ENCODE results near the gene DUS1L.

DUS1L gene

DNA sequence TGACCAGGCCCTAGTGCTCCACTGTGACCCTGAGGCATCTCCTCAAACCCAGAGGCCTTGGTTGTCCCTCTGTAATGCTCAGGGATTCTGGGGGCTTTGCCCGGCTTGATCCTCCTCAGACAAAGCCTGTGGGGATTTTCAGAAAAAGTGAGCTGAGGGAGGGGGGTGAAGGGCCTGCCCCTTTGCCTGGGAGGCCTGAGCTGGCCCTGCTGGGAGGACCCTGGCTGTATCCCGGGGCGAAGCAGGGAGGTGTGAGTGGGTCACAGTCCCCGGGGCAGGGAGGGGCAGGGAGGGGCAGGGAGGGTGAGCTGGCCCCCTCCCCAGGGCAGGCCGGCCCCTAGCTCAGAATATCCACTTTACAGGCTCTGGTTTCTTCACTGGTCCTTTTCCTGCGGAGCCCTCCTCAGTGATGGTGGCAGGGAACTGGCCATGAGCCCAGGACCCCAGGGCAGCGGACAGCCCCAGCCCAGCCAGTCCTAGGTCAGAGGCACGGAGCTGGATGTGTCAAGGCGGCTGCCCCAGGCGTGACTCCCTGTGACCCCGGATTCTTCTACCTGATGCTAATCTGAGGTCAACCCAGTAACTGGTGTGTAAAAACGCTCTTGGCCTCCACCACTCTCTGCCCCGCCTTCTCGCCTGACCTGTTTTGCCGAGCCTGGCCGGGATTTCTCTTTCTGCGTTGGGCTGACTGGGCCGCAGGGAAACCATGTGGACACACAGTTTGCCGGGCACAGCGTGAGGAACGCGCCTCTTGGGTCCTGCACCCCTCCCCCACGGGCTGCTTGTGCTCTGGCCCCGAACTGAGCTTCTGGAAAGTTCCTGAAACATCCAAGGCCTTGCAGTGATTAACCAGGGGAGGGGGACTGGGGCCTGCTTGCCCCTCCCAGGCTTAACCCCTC is 38.2 kb upstream of the DUS1L start:
- Histone ChIP-seq H3K4me1 (ENCODE audit: control insufficient read depth, low read length) (peaks cover 56% of the 10 kb centered on the region), H3K9me2 (replicated peaks; ENCODE audit: control insufficient read depth, low read length) (no peaks in the 10 kb centered on the region), H3K27ac (ENCODE audit: low read depth, low read length) (no peak overlapping the region), H4K20me1 (ENCODE audit: control insufficient read depth, insufficient read depth, low read depth, low read length) (no peaks in the 10 kb centered on the region), H3K36me3 (ENCODE audit: control insufficient read depth, low read length) (peaks cover 24% of the 10 kb centered on the region), H3K9me3 (ENCODE audit: control insufficient read depth, insufficient read depth, low read length) (no peaks in the 10 kb centered on the region), H3K4me2 (ENCODE audit: low read length) (no peak overlapping the region), H3K27me3 (ENCODE audit: control insufficient read depth, low read length) (no peaks in the 10 kb centered on the region), H3K4me3 (ENCODE audit: low read length) (no peak overlapping the region), H3K79me2 (ENCODE audit: control insufficient read depth, low read length) (peaks cover 21% of the 10 kb centered on the region), H3F3A (ENCODE audit: control insufficient read depth, insufficient read depth) (peaks cover 9% of the 10 kb centered on the region)
- no peak for TF ChIP-seq EZH2phosphoT487 (IDR thresholded peaks at IDR 0.05; ENCODE audit: borderline replicate concordance, low read length)
- TF ChIP-seq, protein P1, sequence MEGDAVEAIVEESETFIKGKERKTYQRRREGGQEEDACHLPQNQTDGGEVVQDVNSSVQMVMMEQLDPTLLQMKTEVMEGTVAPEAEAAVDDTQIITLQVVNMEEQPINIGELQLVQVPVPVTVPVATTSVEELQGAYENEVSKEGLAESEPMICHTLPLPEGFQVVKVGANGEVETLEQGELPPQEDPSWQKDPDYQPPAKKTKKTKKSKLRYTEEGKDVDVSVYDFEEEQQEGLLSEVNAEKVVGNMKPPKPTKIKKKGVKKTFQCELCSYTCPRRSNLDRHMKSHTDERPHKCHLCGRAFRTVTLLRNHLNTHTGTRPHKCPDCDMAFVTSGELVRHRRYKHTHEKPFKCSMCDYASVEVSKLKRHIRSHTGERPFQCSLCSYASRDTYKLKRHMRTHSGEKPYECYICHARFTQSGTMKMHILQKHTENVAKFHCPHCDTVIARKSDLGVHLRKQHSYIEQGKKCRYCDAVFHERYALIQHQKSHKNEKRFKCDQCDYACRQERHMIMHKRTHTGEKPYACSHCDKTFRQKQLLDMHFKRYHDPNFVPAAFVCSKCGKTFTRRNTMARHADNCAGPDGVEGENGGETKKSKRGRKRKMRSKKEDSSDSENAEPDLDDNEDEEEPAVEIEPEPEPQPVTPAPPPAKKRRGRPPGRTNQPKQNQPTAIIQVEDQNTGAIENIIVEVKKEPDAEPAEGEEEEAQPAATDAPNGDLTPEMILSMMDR (IDR thresholded peaks at IDR 0.05; ENCODE audit: low read depth, low read length, poor library complexity, severe bottlenecking) = no peak

DNA sequence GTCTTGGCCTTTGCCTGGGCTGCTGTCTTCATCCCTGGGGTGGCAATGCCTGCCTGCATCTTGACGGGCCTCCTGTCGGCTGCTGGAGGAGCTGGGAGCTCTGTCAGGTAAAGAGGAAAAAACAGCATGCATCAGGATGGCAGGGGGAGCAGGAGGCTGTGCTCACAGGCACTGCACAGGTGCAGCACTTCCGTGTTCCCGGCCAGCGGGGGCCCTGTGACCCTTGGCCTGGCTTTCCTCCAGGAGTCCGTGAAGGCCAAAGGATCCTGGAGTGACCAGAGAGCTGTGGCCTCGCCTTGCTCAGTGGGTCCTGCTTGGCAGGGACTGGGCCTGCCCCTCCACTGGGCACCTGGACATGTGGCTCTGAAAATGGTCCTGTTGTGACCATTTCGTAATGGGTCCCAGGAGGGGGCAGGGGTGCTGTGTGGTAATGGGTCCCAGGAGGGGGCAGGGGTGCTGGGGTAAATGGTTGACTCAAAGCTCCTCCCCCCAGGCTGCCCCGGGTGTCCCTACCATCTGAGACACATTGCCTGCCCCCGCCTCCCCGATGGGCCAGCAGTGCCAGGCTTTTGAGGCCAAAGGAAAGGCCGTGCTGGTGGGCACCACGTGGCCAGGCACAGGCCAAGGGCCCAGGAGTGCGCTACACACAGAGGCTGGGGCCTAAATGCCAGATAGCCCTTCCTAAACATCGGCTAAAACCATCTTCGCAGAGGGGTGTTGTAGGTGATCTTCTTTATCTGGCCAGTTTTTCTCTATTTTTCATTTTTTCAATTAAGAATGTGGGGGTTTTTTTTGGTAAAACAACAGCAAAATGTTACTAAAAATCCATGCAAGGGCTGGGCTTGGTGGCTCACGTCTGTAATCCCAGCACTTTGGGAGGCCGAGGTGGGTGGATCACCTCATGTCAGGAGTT is 36.4 kb upstream of the DUS1L start:
- peaks cover 34% of the 10 kb centered on the region for H3K36me3 ChIP-seq (ENCODE audit: control insufficient read depth, low read length)
- H3K27ac ChIP-seq (ENCODE audit: low read depth, low read length) = no peak overlapping the region
- no peaks in the 10 kb centered on the region for H3K9me3 ChIP-seq (ENCODE audit: control insufficient read depth, insufficient read depth, low read length)
- peaks cover 31% of the 10 kb centered on the region for H3K79me2 ChIP-seq (ENCODE audit: control insufficient read depth, low read length)
- peaks cover 2% of the 10 kb centered on the region for H4K20me1 ChIP-seq (ENCODE audit: control insufficient read depth, insufficient read depth, low read depth, low read length)
- no peak overlapping the region for H3K4me3 ChIP-seq (ENCODE audit: low read length)
- no peaks in the 10 kb centered on the region for H3K27me3 ChIP-seq (ENCODE audit: control insufficient read depth, low read length)
- H3K4me2 ChIP-seq (ENCODE audit: low read length) = no peak overlapping the region
- H3K9me2 ChIP-seq (replicated peaks; ENCODE audit: control insufficient read depth, low read length) = no peaks in the 10 kb centered on the region
- peaks cover 51% of the 10 kb centered on the region for H3K4me1 ChIP-seq (ENCODE audit: control insufficient read depth, low read length)
- TF ChIP-seq EZH2phosphoT487 (IDR thresholded peaks at IDR 0.05; ENCODE audit: borderline replicate concordance, low read length) = no peak
- TF ChIP-seq, protein P1 (IDR thresholded peaks at IDR 0.05; ENCODE audit: low read depth, low read length, poor library complexity, severe bottlenecking) = no peak
- peaks cover 9% of the 10 kb centered on the region for H3F3A ChIP-seq (ENCODE audit: control insufficient read depth, insufficient read depth)

DNA sequence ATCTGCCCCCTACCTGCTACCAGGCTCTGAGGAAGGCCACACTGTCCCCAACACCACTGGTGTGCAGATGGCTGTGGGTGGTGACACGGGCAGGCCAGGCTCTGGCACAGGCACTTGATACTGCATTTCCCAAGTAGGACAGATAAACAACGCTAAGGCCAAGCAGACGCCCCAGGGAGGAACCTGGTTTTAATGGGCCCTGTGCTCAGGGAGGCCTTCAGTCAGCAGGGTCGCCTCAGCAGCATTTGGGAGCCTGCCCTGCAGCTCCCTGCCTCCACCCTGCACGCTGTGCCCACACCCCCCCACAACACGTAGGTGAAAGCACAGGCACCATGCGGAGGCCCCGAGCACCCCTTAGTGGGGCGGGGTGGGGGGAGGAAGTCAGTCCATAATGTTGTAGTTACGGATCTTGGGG is 35.7 kb upstream of the DUS1L start:
- H3K9me2 ChIP-seq (replicated peaks; ENCODE audit: control insufficient read depth, low read length) = no peaks in the 10 kb centered on the region
- peaks cover 51% of the 10 kb centered on the region for H3K4me1 ChIP-seq (ENCODE audit: control insufficient read depth, low read length)
- peaks cover 9% of the 10 kb centered on the region for H4K20me1 ChIP-seq (ENCODE audit: control insufficient read depth, insufficient read depth, low read depth, low read length)
- H3K4me3 ChIP-seq (ENCODE audit: low read length) = no peak overlapping the region
- H3K36me3 ChIP-seq (ENCODE audit: control insufficient read depth, low read length) = peaks cover 41% of the 10 kb centered on the region
- no peak overlapping the region for H3K27ac ChIP-seq (ENCODE audit: low read depth, low read length)
- no peaks in the 10 kb centered on the region for H3K27me3 ChIP-seq (ENCODE audit: control insufficient read depth, low read length)
- peaks cover 38% of the 10 kb centered on the region for H3K79me2 ChIP-seq (ENCODE audit: control insufficient read depth, low read length)
- H3K4me2 ChIP-seq (ENCODE audit: low read length) = peak overlapping the region; percentile 98; the same call in 1 of the 2 replicates
- H3K9me3 ChIP-seq (ENCODE audit: control insufficient read depth, insufficient read depth, low read length) = no peaks in the 10 kb centered on the region
- H3F3A ChIP-seq (ENCODE audit: control insufficient read depth, insufficient read depth) = peaks cover 9% of the 10 kb centered on the region
- TF ChIP-seq EZH2phosphoT487 (IDR thresholded peaks at IDR 0.05; ENCODE audit: borderline replicate concordance, low read length) = no peak
- TF ChIP-seq, protein P1 (IDR thresholded peaks at IDR 0.05; ENCODE audit: low read depth, low read length, poor library complexity, severe bottlenecking) = no peak

Data from DOHH2 (cell line).